GM21367 (cell line): ENCODE measurements around the gene UVSSA.
A peak's percentile ranks its signal among the peaks of the same experiment; 100 is the strongest.

Source experiments
- ATAC-seq: cut with Tn5 transposase; IDR thresholded peaks from one replicate; pipeline ENCODE4 v1.9.1; 2021; ENCODE audit not compliant: unreplicated experiment

UVSSA gene, protein sequence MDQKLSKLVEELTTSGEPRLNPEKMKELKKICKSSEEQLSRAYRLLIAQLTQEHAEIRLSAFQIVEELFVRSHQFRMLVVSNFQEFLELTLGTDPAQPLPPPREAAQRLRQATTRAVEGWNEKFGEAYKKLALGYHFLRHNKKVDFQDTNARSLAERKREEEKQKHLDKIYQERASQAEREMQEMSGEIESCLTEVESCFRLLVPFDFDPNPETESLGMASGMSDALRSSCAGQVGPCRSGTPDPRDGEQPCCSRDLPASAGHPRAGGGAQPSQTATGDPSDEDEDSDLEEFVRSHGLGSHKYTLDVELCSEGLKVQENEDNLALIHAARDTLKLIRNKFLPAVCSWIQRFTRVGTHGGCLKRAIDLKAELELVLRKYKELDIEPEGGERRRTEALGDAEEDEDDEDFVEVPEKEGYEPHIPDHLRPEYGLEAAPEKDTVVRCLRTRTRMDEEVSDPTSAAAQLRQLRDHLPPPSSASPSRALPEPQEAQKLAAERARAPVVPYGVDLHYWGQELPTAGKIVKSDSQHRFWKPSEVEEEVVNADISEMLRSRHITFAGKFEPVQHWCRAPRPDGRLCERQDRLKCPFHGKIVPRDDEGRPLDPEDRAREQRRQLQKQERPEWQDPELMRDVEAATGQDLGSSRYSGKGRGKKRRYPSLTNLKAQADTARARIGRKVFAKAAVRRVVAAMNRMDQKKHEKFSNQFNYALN

DNA sequence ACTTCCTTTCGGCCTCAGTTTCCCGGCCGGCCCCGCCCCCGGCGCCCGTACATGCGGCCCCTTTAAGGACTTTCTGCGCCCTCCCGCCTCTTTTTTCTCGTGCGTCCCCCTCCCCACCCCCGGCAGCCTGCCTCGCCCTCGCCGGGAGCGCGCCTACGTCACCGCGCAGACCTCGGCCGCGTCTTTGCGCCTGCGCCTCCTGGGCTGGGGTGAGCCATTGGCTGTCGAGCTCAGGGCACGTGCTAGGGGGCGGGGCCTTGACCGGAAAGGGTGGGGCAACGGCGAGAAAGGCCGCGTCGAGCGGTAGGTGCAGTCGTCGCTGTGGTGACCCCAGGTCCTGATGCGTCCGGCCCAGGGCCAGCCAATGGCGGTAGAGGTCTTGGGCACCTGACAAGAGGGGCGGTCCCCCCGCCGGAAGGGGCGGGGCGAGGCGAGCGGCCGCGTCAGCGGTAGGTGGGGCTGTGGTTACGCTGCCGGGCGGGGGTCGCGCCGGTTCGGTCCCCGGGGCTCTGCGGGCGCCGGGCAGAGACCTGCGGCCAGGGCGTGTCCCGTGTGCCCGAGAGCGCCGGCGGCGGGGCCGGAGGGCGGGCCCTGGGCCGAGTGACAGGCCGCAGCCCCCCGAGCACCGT, at the start of gene UVSSA:
UVSSA (plus strand) TSS at position 428 of the 629 bp plus-strand sequence. CDS start 884 bp downstream, outside the sequence.
- peak; percentile 85 for ATAC-seq

DNA sequence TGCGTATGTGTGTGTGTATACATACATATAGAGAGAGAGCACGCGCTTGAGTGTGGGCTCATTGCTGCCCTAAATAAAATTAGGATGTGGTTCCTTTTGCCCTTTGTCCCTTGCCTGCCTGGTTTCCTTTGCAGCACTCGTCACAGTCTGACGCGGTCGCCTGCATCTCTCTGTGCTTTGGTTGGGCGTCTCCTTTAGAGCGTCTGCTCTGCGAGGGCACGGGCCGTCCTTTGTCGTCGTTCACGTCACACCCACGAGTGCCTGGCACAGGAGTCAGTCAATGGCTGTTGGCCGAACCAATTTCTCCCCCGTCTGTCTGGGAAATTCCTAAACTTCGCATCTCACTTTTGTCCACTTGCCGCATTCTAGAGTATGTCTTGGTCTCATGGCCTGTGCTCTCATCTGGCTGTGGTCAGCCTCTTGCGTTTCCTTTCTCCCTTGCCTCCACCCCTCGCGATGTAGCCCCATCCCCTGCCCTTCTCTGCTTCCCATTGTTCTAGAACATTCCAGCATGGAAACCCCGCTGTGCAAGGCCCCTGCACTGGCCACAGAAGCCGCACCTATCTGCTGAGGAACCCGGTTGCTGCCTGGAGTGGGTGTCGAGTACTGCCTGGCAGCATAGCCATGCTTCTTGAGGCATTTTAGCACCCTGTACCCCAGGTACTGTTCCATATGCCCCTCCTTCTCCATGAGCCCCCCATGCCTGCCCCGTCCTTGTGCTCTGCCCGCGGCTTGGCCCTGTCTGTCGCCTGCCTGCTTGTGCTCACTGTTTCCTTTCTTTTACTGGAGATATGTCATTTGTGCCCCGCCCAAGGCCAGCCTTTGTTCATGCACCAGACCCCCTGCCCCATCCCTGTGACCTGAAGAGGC, 49.3 kb upstream of the UVSSA start:
- no peak for ATAC-seq

DNA sequence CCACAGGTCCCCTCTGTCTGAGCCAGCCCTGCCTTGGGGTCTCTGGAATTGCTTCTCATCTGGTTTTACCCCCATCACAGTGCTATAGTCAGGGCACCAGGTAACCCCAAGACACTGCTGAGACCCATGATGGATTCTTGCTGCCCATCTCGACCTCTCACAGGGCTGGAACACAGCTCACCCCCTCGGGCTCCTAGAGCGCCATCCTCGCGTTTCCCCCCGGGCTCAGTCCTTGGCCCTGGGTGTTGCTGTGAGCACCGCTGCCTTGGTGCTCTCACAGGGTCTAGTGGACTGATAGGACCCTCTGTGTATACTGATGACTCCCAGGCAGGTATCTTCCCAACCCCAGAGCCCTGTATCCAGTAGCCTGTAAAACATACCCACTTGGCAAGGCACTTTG, 48.5 kb upstream of the UVSSA start:
- ATAC-seq: no peak

DNA sequence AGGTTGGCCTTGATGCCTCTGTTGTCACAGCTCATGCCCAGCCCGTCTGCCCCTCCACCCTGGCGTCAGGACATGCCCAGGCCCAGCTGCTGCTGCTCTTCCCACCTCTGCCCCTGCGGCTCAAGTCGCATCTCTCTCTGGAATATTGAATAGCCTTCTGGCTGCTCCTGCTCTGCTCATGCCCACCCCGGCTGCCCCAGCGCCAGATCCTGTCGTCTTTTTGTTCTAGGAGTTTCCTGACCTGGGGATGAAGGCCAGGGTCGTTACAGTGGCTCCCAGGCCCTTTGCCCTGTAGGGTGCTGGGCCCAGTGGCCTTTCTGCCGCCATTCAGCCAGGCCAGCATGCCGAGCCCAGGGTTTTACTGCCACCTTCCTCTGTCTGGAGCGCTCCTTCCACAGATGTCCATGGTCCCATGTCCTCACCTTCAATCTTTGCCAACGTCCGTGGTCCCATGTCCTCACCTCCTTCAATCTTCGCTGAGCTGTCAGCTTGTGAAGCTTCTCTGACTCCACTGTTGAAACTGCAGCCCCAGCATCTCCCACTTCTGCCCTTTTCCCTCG, 47.6 kb upstream of the UVSSA start:
- no peak for ATAC-seq

DNA sequence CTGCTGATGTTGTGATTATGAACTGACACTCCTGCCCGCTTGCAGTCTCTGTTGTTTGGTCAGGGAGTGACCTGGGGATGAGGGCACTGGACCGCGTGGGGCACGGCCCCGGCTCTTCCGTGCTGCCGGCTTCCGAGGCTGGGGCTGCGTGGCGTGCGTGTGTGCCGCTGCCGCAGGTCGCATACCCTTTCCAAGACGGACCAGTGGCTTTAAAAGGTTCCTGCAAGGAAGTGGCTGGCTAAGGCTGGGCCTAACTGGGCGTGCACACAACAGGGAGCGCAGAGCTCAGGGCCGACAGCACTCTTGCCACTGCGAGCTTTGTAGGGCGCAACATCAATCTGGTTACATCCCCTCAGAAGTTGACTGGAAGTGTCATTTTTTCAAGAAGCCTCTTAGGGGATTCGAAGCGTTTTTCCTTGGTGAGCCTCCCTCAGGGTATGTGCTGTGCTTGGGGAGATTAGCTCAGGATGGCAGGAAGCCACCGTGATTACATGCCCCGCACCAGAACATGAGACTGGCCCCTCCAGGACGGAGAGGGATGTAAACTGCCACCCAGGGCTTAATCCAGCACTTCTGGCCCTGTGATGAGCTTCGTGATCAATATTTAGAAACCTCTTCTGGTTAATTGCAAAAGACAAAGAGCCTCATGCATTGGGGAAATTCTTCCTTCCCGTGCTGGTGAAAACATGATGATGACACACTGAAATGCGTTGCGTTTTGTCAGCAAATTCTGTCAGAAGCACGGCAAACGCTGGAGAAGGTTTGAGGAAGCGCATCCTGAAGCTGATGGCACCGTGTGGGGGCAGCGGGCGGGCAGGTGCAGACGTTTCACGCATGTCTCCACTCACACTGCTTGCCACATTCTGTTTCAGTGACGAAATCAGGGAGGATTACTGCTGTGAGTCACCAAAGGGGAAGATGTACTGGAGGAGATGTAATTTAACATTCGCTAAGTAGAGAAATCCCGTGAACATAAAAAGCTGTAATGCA, 46.2 kb upstream of the UVSSA start:
- ATAC-seq: no peak

DNA sequence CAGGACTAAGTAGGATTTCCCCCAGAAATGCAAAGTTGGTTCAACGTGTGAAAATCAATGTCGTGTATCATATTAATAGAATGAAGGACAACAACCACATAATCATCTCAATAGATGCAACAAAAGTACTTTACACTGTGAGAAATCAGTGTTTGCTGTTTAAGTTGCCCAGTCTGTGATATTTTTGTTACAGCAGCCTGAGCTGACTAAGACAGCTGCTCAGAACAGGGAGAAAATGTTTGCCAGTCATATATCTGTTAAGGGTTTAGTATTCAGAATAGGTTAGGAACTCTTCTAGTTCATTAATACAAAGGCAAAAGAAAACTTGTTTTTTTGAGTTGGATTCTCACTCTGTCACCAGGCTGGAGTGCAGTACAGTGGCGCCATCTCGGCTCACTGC, 44.8 kb upstream of the UVSSA start:
- ATAC-seq: no peak

DNA sequence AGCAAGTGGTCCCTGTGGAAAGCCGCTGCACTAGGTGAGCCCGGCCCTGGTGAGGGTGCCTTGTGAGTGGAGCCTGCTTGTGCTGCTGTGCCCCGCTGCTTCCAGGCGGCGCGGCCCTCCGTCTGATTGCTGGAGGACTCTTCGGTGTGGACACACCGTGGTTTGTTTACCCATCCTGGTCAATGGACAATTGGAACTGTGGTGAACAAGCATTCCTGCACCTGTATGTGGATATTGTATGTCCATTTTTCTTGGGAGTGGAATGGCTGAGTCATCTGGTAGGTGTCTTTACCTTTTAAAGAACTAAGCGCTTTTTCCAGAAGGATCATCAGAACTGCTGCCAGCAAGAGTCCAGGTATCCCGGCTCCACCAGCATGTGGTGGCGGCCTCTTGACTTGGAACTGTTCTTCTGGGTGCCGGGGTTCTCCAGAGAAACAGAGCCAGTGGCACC, 41.7 kb upstream of the UVSSA start:
- no peak for ATAC-seq

DNA sequence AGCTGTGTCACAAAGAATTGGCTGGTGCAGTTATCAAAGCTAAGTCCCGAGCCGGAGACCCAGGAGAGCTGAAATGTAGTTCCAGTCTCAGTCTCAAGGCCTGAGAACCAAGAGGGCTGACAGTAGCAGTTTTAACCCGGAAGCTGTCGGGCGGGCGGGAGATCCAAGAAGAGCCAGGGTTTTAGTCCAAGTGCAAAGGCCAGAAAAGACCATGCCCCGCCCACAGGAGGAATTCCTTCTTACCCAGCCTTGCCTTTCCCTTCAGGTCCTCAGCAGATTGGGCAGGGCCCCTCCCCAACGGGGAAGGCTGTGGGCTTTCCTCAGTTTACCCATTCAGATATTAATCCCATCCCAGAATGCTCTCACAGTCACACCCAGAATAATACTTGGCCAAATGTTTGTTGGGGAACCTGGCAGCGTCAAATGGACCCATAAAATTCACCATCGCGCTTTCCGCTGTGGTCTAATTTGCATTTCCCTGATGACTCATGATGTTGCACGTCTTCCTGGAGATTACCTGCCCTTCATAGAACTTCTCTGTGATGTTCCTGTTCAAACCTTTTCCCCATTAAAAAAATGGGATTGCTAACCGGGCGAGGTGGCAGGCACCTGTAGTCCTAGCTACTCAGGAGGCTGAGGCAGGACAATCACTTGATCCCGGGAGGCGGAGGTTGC, 41.1 kb upstream of the UVSSA start:
- ATAC-seq: no peak

DNA sequence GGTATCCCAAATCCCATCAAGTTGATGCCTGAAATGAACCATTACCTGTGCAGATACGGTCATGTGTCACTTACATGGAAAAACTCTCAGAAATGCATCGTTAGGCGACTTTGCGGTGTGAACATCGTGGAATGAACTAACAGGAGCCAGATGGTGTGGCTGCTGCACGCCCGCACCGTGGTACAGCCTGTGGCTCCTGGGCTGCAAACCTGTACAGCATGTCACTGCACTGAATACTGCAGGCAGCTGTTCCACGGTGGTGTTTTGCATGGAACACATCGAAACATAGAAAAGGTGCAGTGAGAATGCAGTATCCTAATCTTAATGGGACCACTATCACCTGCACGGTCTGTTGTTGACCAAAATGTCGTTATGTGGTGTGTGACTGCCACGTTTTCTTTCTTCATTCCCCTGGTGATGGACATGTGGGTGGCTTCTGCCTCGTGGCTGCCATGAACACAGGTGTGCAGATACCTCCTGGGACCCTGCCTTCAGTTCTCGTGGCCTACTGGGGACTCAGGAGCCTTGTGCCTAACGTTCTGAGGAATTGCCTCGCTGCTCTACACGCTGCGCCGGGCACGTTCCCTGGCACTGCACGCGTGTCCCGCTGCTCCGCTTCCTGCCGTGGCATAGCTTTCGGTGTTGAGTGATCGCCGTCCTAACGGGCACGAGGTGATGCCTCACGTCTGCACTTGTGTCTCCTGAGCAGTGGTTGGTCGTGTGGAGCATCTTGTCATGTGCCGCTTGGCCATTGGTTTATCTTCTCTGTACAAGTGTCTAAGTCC, 38.9 kb upstream of the UVSSA start:
- no peak for ATAC-seq

DNA sequence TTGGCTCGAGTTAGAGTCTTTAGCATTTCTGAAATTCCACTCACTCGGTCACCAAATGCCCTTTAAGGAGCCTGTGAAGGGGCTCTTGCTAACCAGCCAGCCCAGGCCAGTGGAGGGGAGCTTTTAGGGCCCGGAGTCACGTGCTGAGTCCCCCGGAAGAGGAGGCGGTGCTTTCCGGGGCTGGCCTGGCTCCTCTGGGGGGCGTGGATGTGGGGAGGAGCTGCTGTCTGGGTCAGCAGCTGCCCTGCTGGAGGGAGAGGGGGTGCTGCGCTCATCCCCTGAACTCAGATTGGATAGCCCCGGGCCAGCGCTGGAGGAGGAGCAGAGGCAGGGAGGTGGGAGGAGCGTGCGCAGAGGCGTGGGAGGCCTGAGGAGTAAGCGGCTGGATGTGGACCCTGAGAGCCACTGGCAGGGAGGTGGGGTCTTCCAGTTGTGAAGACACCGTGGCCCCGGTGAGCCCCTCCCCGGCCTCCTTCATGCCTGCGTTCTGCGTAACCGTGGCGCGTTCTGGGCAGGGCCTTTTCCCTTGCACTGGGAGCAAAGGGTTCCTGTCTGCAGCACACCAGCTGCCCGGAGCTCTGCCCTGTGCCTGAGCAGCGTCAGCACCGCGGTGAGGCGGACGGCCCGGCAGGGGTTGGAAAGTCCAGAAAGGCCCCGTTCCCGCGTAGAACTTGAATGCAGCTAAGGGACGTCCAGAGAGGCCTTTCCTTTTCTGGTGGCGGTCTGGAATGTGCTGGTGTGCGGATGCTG, 37.6 kb upstream of the UVSSA start:
- ATAC-seq: peak; percentile 46

DNA sequence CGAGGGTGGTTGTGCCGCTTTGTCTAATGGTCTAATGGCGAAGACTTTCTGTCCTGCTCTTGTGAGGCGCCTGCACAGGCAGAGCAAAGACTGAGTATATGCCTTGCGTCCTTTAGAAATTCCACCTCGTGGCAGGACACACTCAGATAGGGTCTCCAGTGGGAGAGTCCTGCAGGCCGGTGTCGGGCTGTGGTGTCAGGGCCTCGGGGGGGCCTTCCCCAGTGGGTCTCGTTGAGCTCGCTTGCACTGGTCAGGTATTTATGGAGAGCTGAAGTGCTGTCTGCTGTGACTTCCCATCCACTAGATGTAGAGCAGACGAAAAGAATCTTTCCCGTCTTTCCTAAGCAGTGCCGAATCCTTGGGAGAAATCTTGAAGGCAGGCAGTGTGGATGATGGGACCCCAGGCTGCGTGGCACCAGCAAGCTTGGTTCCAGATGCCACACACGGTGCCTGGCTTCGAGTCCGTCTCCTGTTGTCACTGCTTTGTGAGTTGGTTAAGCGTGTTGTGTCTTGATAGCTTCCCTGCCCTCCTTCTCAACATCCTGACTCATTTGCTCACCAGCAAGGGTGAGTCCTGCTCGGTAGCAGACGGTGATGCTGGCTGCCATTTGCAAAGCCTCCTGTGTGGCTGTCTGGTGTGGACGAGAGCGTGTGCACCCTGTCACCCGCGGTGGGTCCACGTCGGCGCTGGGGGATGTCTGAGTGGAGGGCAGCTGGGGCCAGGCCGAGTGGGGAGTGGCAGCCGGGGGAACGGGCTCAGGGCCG, 36.8 kb upstream of the UVSSA start:
- no peak for ATAC-seq

DNA sequence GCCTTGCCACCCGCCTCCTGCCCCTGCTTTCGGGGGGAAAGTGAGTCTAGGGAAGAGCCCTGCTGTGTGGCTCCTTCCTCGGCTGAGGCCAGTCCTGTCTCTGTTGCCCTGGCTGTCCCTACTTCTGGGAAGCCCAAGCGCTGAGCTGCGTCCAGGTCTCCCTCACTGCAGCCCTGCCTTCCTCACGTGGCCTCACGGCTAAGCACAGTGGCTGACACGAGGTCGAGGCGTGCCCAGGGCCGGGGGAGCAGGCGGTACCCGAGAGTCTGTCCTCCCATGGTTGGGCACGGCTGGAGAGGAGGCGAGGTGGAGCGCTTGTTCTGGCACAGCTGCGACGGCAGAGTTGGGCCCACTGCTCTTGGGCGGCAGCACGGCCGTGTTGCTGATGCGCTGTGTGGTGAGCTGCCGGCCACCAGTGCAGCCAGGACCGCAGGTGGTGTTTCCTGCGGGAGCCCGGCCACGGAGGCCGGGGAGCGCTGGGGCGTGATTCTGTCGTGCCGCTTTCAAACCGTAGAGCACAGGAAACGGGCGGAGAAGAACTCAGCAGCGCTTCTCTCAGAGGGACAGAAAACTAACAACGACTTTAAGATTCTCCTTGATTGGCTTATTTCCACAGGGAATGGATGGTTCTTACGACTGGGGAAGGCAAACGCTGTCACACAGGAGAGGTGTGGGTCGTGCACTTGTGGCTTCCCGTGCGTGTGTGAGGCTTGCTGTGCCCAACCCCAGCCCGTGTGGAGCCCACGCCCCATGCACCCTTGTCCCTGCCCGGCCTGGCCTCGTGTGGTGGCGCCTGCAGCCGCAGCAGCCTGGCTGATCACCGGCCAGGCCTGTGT, 36.0 kb upstream of the UVSSA start:
- ATAC-seq: no peak

DNA sequence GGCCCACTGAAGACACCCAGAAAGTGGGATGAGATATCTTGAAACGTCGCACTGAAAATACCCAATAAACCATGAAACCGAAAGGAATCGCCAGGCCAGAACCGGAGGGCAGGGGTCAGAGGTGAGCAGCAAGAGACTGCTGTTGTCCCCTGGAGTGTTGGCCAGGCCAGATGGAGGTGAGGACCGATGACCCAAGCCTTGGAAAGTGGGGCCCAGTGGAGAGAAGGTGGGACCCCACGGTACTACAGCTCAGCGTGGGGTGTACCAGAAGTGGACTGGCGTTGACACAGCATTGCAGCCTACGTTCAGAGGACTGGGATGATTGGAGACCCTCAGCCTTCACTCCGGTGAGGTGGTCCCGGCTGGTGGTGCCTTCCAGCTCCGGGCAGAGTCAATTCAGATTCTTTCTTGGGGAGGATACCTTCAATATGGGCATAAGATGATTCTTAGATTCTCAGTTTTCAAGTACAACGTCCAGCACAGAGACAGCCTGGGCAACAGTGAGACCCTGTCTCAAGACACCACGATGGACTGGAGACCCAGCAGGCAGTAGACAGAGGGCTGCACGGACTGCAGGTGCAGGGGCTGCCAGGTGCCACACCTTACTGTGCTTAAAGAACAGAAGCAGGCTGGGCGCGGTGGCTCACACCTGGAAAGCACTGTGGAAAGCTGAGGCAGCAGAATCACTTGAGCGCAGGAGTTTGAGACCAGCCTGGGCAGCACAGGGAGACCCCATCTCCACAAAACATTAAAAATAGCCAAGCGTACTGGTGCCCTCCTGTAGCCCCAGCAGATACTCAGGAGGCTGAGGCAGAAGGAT, 34.0 kb upstream of the UVSSA start:
- no peak for ATAC-seq

DNA sequence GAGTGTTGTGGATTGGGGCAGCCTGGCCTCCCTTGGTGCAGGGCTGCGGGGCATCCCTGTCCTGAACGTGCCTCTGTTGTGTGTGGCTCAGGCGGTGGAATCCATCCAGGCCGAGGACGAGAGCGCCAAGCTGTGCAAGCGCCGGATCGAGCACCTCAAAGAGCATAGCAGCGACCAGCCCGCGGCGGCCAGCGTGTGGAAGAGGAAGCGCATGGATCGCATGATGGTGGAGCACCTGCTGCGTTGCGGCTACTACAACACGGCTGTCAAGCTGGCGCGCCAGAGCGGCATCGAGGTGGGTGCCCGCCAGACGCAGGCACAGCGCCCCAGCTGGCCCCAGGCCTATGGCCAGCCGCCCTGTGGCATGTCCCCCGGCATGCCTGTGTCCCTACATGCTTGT, 31.7 kb upstream of the UVSSA start:
- no peak for ATAC-seq
